A549 (cell line): ENCODE results near the gene VPS18. TPM values are rescaled to one million over a fixed set of nuclear protein-coding genes. Genes with fewer than 3 reads are reported as not detected.

Experiments
- ATAC-seq, 2 experiments: fragments of 200-7000 bp in 1 of 2; fragments of >200 bp in 1 of 2; cut with Nextera tagmentation in 1 of 2; cut with Tn5 transposase in 1 of 2; 3 replicates each; pipeline versions ENCODE4 v1.8.0 to v1.9.1; 2018 to 2020; ENCODE audit warnings: mild to moderate bottlenecking in 1 of 2, moderate library complexity in 1 of 2
- CTCF ChIA-PET: fragments of 300-600 bp; sonication (Branson Sonifier 250); formaldehyde crosslinking; extraction: SDS; loops from one replicate; lab custom pipeline; 2021; ENCODE audit warnings: antibody characterized with exemption, inconsistent platforms; lab: Yijun Ruan, JAX
- POLR2A ChIA-PET: fragments of 350-600 bp; formaldehyde crosslinking; extraction: SDS; loops from one replicate; lab custom pipeline; 2021; ENCODE audit warnings: antibody characterized with exemption, inconsistent platforms; lab: Yijun Ruan, JAX
- DNase-seq, 2 experiments: peaks; one replicate each; pipeline versions ENCODE4 v3.0.0 to v3.0.0-alpha.2; 2011 to 2016; ENCODE audit warnings: low read depth in 1 of 2, low spot score in 1 of 2
- FAIRE-seq: peaks from 2 replicates; lab custom pipeline; 2011; peaks lifted over from hg19 to GRCh38; lab: Jason Lieb, UNC
- H3K27ac ChIP-seq, 2 experiments: fragments of >200 bp; sonication (Bioruptor Twin); formaldehyde crosslinking; 3 replicates each; pipeline ENCODE4 v1.5.1; 2016 to 2017
- H3K4me1 ChIP-seq: fragments of >200 bp; sonication (Bioruptor Twin); formaldehyde crosslinking; 3 replicates; pipeline ENCODE4 v1.6.1; 2016
- H3K4me2 ChIP-seq: fragments of >200 bp; sonication (Bioruptor Twin); formaldehyde crosslinking; 3 replicates; pipeline ENCODE4 v1.6.1; 2016
- H3K4me3 ChIP-seq: fragments of >200 bp; sonication (Bioruptor Twin); formaldehyde crosslinking; 3 replicates; pipeline ENCODE4 v1.5.1; 2016
- H3K9me3 ChIP-seq: fragments of >200 bp; sonication (Bioruptor Twin); formaldehyde crosslinking; 3 replicates; pipeline ENCODE4 v1.6.1; 2016
- CBX8 ChIP-seq: fragments of 200-600 bp; sonication (generic); IDR thresholded peaks from 2 replicates; pipeline ENCODE4 v1.6.1; 2016
- FOSL2 ChIP-seq, 2 experiments: fragments of 450-650 bp in 1 of 2; fragments of >200 bp in 1 of 2; sonication (Bioruptor Twin) in 1 of 2; formaldehyde crosslinking; IDR thresholded peaks; 2 replicates each; pipeline versions ENCODE4 v1.5.0 to v1.6.1; 2016 to 2020; ENCODE audit warnings: mild to moderate bottlenecking in 1 of 2, moderate library complexity in 1 of 2
- JUNB ChIP-seq: fragments of >200 bp; sonication (Bioruptor Twin); formaldehyde crosslinking; IDR thresholded peaks from 2 replicates; pipeline ENCODE4 v1.6.1; 2016
- NFE2L2 ChIP-seq: fragments of 150-350 bp; conservative IDR thresholded peaks from 2 replicates; pipeline ENCODE4 v1.6.1; 2014; ENCODE audit warnings: low read length
- NR3C1 ChIP-seq: fragments of >200 bp; sonication (Bioruptor Twin); formaldehyde crosslinking; IDR thresholded peaks from 3 replicates; pipeline ENCODE4 v1.6.1; 2017
- RAD21 ChIP-seq, 2 experiments: fragments of >200 bp in 1 of 2; sonication (Bioruptor Twin) in 1 of 2; formaldehyde crosslinking in 1 of 2; IDR thresholded peaks in 1 of 2; conservative IDR thresholded peaks in 1 of 2; 2 replicates in 1 of 2; 3 replicates in 1 of 2; pipeline ENCODE4 v1.6.1; 2012 to 2018; ENCODE audit warnings: inconsistent platforms in 1 of 2
- RNF2 ChIP-seq: fragments of 200-600 bp; sonication (generic); IDR thresholded peaks from 2 replicates; pipeline ENCODE4 v1.6.1; 2016; ENCODE audit warnings: low read depth, mild to moderate bottlenecking, antibody characterized with exemption, moderate library complexity, borderline replicate concordance
- SMC3 ChIP-seq: fragments of >200 bp; sonication (Bioruptor Twin); formaldehyde crosslinking; IDR thresholded peaks from 3 replicates; pipeline ENCODE4 v1.6.1; 2018; ENCODE audit warnings: inconsistent platforms
- WGBS: methylation state at CpG from one replicate; pipeline ENCODE4 v1.1.6; 2017; ENCODE audit errors: missing lambda C conversion rate; 5-methylcytosine and 5-hydroxymethylcytosine counted together
- polyA plus RNA-seq, 4 experiments: library from polyadenylated mRNA; depleted of rRNA in 3 of 4; stranded (reverse); fragments of >200 nt; fragmentation: RNase III in 1 of 4; extraction: RNeasy Plus Mini Kit Qiagen cat#74134 plus additional on column Dnase treatment in 1 of 4; gene quantifications; 2 replicates in 3 of 4; 3 replicates in 1 of 4; pipeline ENCODE4 v1.2.3, GENCODE V29; 2011 to 2017
- TF ChIP-seq, protein P1 (sequence below): fragments of >200 bp; sonication (Bioruptor Twin); formaldehyde crosslinking; IDR thresholded peaks from 3 replicates; pipeline ENCODE4 v1.5.1; 2016
- TF ChIP-seq, protein P2 (sequence below): fragments of >200 bp; sonication (Bioruptor Twin); formaldehyde crosslinking; IDR thresholded peaks from 2 replicates; pipeline ENCODE4 v1.6.1; 2016
- TF ChIP-seq, protein P3 (sequence below): fragments of 250-450 bp; sonication (Bioruptor Pico); IDR thresholded peaks from 2 replicates; pipeline ENCODE4 v1.5.0; 2020; ENCODE audit warnings: low read depth, mild to moderate bottlenecking, moderate library complexity

The VPS18 gene
- polyA plus RNA-seq, 2 of the 4 experiments (the other 2 are of a cell fraction): 9.0 to 15.2 TPM

DNA sequence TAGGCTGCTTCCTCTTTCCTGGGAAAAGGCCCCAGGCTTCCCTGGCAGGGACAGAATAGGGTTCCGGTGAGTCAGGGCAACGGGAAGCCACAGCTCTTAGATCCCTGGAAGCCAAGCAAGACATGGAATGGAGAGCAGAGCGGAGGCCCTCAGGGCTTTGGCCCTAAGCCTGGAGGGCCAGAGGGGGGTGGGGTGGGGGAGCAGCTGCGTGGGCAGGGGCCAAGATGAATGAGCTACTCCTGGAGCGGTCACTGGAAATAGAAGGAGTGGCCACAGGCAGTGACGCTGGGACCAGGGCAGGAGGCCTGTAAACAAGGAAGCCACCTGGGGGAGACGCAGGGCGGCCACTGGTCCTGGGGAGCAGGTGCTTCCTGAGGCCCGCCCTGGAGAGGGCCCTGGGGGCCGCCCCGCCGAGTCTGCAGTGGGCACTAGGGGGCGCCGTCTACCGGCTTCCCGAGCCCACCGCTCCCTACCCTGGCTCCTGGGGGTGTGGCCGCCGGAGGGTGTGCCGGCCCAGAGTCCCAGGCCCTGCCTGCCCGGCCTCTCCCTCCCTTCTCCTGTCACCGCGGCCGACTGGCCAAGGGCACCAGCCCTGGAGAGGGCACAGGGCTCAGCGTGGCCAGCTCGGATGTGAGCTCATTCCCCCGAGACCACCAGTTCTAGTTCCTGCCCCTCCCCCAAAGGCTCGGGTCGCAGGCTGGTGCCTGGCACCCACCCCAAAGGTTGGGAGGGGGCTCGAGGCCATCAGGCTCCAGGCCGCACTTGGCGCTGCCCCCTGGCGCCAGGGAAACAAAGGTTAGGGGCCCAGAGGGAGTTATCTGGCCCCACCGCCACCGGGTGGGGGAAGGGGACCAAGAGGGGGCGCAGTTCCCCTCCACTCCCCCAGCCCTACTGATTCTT, 12.1 kb downstream of the VPS18 start:
- ATAC-seq (peak; percentile 68 to 90), DNase-seq (peak in 1 of 2 experiments; percentile 64), FAIRE-seq (no peak)
- H3K27ac ChIP-seq: peak overlapping the region; percentile 65 to 83
- no peaks in the 10 kb centered on the region for H3K9me3 ChIP-seq
- POLR2A ChIA-PET: interaction anchor here (0.6 to 1.1 kb wide), 2 partner anchors 23 kb away, joined by 3 read pairs; partner anchors contain the start of gene DLL4
- peak overlapping the region; percentile 99 for H3K4me2 ChIP-seq
- 23% methylated on average over 8 of the region's 36 CpGs for WGBS
- CTCF ChIA-PET: interaction anchor here (0.6 to 13.7 kb wide), 31 partner anchors 9 to 440 kb away, joined by 3 to 254 read pairs (median 5); partner anchors contain the start of genes DLL4, RHOV and VPS18
- H3K4me1 ChIP-seq: peaks cover 29% of the 10 kb centered on the region
- H3K4me3 ChIP-seq: peak overlapping the region; percentile 41
- TF ChIP-seq CBX8 (no peak), SMC3 (peak; percentile 44; the same call in 2 of the 3 replicates), NFE2L2 (no peak), RNF2 (no peak), RAD21 (conservative IDR thresholded peaks at IDR 0.05 in 1 of 2, IDR thresholded peaks at IDR 0.05 in 1 of 2) (peak; percentile 52 to 65)
- TF ChIP-seq, protein P1, sequence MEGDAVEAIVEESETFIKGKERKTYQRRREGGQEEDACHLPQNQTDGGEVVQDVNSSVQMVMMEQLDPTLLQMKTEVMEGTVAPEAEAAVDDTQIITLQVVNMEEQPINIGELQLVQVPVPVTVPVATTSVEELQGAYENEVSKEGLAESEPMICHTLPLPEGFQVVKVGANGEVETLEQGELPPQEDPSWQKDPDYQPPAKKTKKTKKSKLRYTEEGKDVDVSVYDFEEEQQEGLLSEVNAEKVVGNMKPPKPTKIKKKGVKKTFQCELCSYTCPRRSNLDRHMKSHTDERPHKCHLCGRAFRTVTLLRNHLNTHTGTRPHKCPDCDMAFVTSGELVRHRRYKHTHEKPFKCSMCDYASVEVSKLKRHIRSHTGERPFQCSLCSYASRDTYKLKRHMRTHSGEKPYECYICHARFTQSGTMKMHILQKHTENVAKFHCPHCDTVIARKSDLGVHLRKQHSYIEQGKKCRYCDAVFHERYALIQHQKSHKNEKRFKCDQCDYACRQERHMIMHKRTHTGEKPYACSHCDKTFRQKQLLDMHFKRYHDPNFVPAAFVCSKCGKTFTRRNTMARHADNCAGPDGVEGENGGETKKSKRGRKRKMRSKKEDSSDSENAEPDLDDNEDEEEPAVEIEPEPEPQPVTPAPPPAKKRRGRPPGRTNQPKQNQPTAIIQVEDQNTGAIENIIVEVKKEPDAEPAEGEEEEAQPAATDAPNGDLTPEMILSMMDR: peak; percentile 61
- TF ChIP-seq, protein P2, sequence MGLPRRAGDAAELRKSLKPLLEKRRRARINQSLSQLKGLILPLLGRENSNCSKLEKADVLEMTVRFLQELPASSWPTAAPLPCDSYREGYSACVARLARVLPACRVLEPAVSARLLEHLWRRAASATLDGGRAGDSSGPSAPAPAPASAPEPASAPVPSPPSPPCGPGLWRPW: no peak

DNA sequence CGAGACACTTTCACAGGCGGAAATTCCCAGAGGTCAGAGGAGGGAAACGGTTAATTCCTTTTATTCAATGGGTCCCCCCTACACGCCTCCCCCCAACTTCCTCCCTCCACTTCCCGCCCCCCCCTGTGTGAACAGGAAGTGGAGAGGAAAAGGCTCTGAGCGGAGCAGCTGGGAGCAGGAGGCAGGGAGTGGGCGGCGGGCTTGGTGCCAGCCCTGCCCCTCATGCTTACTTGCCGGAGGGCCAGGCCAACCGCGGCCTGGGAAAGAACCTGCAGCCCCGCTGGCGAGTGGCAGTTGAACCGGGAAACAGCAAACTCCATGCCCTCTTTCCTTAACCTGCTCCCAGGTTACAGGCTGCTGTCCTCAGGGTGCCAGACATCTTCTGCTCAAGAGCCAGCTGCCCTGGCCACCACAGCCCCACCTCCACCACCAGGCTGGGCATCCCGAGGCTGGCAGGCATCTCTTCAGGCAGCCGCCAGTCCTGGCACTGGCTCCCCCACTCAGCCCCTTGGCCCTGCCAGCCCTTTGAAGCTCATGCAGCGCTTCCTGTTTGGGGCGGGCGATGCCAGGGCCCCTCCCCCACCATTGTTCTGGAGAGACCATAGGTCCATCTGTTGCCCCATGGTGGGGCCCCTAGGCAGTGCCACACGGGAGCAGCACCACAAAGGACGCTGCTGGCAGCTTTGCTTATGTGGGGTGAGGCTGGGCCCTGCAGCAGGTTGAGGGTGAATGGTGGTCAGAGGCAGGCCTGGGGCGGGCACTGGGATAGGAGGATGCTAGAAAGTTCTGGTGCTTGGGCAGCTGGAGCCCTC, 12.9 kb downstream of the VPS18 start:
- Histone ChIP-seq H3K4me2 (peak overlapping the region; percentile 99), H3K4me1 (peaks cover 29% of the 10 kb centered on the region)
- DNase-seq: no peak
- TF ChIP-seq FOSL2 (IDR thresholded peaks at IDR 0.05) (no peak), FOSL2 (CRISPR knock-in tag; IDR thresholded peaks at IDR 0.05) (no peak), JUNB (no peak), SMC3 (no peak), NFE2L2 (no peak)
- TF ChIP-seq, all 56 proteins: peak for 0
- Histone ChIP-seq H3K9me3 (no peaks in the 10 kb centered on the region), H3K4me3 (peak overlapping the region; percentile 41), H3K27ac (peak overlapping the region; percentile 65 to 83)
- WGBS: 66% methylated on average over 12 of the region's 22 CpGs
- ChIA-PET CTCF (interaction anchor here (0.7 to 13.7 kb wide), 15 partner anchors 9 to 279 kb away, joined by 3 to 254 read pairs (median 8); partner anchors contain the start of genes DLL4 and VPS18), POLR2A (no interaction called here)
- FAIRE-seq: no peak
- ATAC-seq: no peak

DNA sequence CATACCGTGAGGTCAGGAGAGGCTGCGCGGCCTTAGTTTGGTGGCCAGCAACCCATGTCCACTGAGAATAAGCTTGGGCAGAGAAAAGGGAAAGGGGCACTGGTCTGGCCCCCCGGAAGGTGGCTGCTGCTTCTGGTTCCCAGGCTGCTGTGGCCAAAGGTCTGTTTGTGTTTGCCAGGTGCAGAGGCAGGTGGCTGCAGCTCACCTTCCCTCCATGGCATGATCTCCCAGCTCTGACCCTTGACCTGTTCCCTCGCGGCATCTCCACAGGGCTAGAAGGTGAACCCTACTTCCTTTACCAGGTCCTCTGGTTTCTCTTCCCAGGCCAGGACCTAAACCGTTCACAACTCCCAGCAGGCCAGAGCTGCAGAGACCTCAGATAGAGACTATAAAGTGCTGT, 13.8 kb downstream of the VPS18 start:
- Histone ChIP-seq H3K4me2 (no peak overlapping the region), H3K4me3 (no peak overlapping the region), H3K9me3 (no peaks in the 10 kb centered on the region), H3K27ac (no peak overlapping the region), H3K4me1 (peaks cover 29% of the 10 kb centered on the region)
- no peak for ATAC-seq
- WGBS: 97% methylated on average over 7 of the region's 7 CpGs
- no peak for TF ChIP-seq NR3C1
- TF ChIP-seq, protein P3, sequence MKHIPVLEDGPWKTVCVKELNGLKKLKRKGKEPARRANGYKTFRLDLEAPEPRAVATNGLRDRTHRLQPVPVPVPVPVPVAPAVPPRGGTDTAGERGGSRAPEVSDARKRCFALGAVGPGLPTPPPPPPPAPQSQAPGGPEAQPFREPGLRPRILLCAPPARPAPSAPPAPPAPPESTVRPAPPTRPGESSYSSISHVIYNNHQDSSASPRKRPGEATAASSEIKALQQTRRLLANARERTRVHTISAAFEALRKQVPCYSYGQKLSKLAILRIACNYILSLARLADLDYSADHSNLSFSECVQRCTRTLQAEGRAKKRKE: no peak
- DNase-seq: no peak
- FAIRE-seq: no peak
- ChIA-PET CTCF (interaction anchor here (1.1 to 7.6 kb wide), 6 partner anchors 14 to 278 kb away, joined by 3 to 100 read pairs (median 8); partner anchors contain the start of gene DLL4), POLR2A (no interaction called here)
